HCT116 (cell line): ENCODE data around the gene NT5DC3.

Experiments used
- CTCF ChIP-seq, 3 experiments: fragments of 200-600 bp in 1 of 3; sonication (generic) in 1 of 3; IDR thresholded peaks in 2 of 3; conservative IDR thresholded peaks in 1 of 3; 2 replicates each; pipeline ENCODE4 v1.5.1; 2012 to 2017; ENCODE audit warnings: low read depth in 2 of 3, low read length in 2 of 3, antibody characterized with exemption in 1 of 3, borderline replicate concordance in 1 of 3, control low read depth in 1 of 3, mild to moderate bottlenecking in 1 of 3, mixed read lengths in 1 of 3, mixed run types in 1 of 3, moderate library complexity in 1 of 3; ENCODE audit not compliant: insufficient read depth in 1 of 3
- TF ChIP-seq, protein P1 (sequence below): IDR thresholded peaks from 2 replicates; pipeline ENCODE4 v1.6.1; 2012; ENCODE audit warnings: low read depth

- TF ChIP-seq, protein P1, sequence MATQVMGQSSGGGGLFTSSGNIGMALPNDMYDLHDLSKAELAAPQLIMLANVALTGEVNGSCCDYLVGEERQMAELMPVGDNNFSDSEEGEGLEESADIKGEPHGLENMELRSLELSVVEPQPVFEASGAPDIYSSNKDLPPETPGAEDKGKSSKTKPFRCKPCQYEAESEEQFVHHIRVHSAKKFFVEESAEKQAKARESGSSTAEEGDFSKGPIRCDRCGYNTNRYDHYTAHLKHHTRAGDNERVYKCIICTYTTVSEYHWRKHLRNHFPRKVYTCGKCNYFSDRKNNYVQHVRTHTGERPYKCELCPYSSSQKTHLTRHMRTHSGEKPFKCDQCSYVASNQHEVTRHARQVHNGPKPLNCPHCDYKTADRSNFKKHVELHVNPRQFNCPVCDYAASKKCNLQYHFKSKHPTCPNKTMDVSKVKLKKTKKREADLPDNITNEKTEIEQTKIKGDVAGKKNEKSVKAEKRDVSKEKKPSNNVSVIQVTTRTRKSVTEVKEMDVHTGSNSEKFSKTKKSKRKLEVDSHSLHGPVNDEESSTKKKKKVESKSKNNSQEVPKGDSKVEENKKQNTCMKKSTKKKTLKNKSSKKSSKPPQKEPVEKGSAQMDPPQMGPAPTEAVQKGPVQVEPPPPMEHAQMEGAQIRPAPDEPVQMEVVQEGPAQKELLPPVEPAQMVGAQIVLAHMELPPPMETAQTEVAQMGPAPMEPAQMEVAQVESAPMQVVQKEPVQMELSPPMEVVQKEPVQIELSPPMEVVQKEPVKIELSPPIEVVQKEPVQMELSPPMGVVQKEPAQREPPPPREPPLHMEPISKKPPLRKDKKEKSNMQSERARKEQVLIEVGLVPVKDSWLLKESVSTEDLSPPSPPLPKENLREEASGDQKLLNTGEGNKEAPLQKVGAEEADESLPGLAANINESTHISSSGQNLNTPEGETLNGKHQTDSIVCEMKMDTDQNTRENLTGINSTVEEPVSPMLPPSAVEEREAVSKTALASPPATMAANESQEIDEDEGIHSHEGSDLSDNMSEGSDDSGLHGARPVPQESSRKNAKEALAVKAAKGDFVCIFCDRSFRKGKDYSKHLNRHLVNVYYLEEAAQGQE = no peak
- no peak for TF ChIP-seq CTCF (IDR thresholded peaks at IDR 0.05 in 2 of 3, conservative IDR thresholded peaks at IDR 0.05 in 1 of 3; ENCODE audit: borderline replicate concordance in 1 of 3, insufficient read depth in 1 of 3, low read depth in 2 of 3, low read length in 2 of 3)
Observed at GRCh38 chr12:103827911-103828391, 13.1 kb downstream of the NT5DC3 start.
